Renal cortex interstitium (tissue), 15 donors: ENCODE data around the gene PDHA1. TPM values are rescaled to one million over a fixed set of nuclear protein-coding genes. Genes with fewer than 3 reads are reported as not detected.
A peak's percentile ranks its signal among the peaks of the same experiment; 100 is the strongest.

Experiments used
- DNase-seq, 11 donors: peaks; one replicate each; pipeline ENCODE4 v3.0.0-alpha.2; 2013; ENCODE audit warnings: low read depth in 9 of 11, low spot score in 4 of 11; ENCODE audit errors: extremely low read depth in 1 of 11
- long read RNA-seq, 16 experiments: transcript quantifications; one replicate each; lab custom pipeline, GENCODE V29; 2026
- polyA plus RNA-seq, 3 donors: library from polyadenylated mRNA; unstranded; fragments of 120-200 nt; gene quantifications; one replicate each; pipeline ENCODE4 v1.2.1, GENCODE V29; 2013; ENCODE audit not compliant: insufficient read length in 3 of 3

PDHA1 gene
- 100 to 1,000 TPM; 224 to 264 (median 225) TPM for polyA plus RNA-seq
- long read RNA-seq, donor 1, transcript PDHA1-206 (11 exons, 3,310 nt), result major isoform, 10 of 51 reads
- long read RNA-seq, donor 1, partial matches to known transcripts, result 34 of 51 reads
- long read RNA-seq, donor 1, other reads (novel, unspliced or antisense), result 0 of 51 reads
- long read RNA-seq, donor 2, transcript PDHA1-206 (11 exons, 3,310 nt), result major isoform, 19 of 64 reads
- long read RNA-seq, donor 2, partial matches to known transcripts, result 29 of 64 reads
- long read RNA-seq, donor 2, other reads (novel, unspliced or antisense), result 0 of 64 reads
- long read RNA-seq, donor 3, transcript PDHA1-206 (11 exons, 3,310 nt), result major isoform, 30 of 157 reads
- long read RNA-seq, donor 3, transcript PDHA1-202 (4 exons, 709 nt), result minor isoform, 5 of 157 reads
- long read RNA-seq, donor 3, transcript PDHA1-210 (4 exons, 437 nt), result minor isoform, 7 of 157 reads
- long read RNA-seq, donor 3, partial matches to known transcripts, result 104 of 157 reads
- long read RNA-seq, donor 3, other reads (novel, unspliced or antisense), result 0 of 157 reads
- long read RNA-seq, donor 4, transcript PDHA1-208 (3 exons, 791 nt), result minor isoform, 5 of 132 reads
- long read RNA-seq, donor 4, transcript PDHA1-202 (4 exons, 709 nt), result minor isoform, 5 of 132 reads
- long read RNA-seq, donor 4, transcript PDHA1-206 (11 exons, 3,310 nt), result major isoform, 18 of 132 reads
- long read RNA-seq, donor 4, partial matches to known transcripts, result 91 of 132 reads
- long read RNA-seq, donor 4, other reads (novel, unspliced or antisense), result 0 of 132 reads
- long read RNA-seq, donor 5, transcript PDHA1-211 (4 exons, 611 nt), result minor isoform, 8 of 281 reads
- long read RNA-seq, donor 5, transcript PDHA1-206 (11 exons, 3,310 nt), result major isoform, 64 of 281 reads
- long read RNA-seq, donor 5, transcript PDHA1-202 (4 exons, 709 nt), result minor isoform, 5 of 281 reads
- long read RNA-seq, donor 5, transcript PDHA1-208 (3 exons, 791 nt), result minor isoform, 13 of 281 reads
- long read RNA-seq, donor 5, partial matches to known transcripts, result 179 of 281 reads
- long read RNA-seq, donor 5, other reads (novel, unspliced or antisense), result 0 of 281 reads
- long read RNA-seq, donor 6, transcript PDHA1-202 (4 exons, 709 nt), result minor isoform, 11 of 101 reads
- long read RNA-seq, donor 6, transcript PDHA1-206 (11 exons, 3,310 nt), result major isoform, 20 of 101 reads
- long read RNA-seq, donor 6, transcript PDHA1-208 (3 exons, 791 nt), result minor isoform, 7 of 101 reads
- long read RNA-seq, donor 6, partial matches to known transcripts, result 52 of 101 reads
- long read RNA-seq, donor 6, other reads (novel, unspliced or antisense), result 0 of 101 reads
- long read RNA-seq, donor 7, transcript PDHA1-211 (4 exons, 611 nt), result minor isoform, 7 of 167 reads
- long read RNA-seq, donor 7, transcript PDHA1-206 (11 exons, 3,310 nt), result major isoform, 33 of 167 reads
- long read RNA-seq, donor 7, transcript PDHA1-202 (4 exons, 709 nt), result minor isoform, 8 of 167 reads
- long read RNA-seq, donor 7, transcript PDHA1-208 (3 exons, 791 nt), result minor isoform, 7 of 167 reads
- long read RNA-seq, donor 7, partial matches to known transcripts, result 97 of 167 reads
- long read RNA-seq, donor 7, other reads (novel, unspliced or antisense), result 0 of 167 reads
- long read RNA-seq, donor 8, transcript PDHA1-206 (11 exons, 3,310 nt), result major isoform, 52 of 209 reads
- long read RNA-seq, donor 8, transcript PDHA1-208 (3 exons, 791 nt), result minor isoform, 11 of 209 reads
- long read RNA-seq, donor 8, transcript PDHA1-210 (4 exons, 437 nt), result minor isoform, 6 of 209 reads
- long read RNA-seq, donor 8, transcript PDHA1-202 (4 exons, 709 nt), result minor isoform, 17 of 209 reads
- long read RNA-seq, donor 8, partial matches to known transcripts, result 109 of 209 reads
- long read RNA-seq, donor 8, other reads (novel, unspliced or antisense), result 0 of 209 reads
- long read RNA-seq, donor 9, transcript PDHA1-206 (11 exons, 3,310 nt), result major isoform, 16 of 102 reads
- long read RNA-seq, donor 9, partial matches to known transcripts, result 71 of 102 reads
- long read RNA-seq, donor 9, other reads (novel, unspliced or antisense), result 0 of 102 reads
- long read RNA-seq, donor 10, transcript PDHA1-210 (4 exons, 437 nt), result minor isoform, 6 of 165 reads
- long read RNA-seq, donor 10, transcript PDHA1-208 (3 exons, 791 nt), result minor isoform, 7 of 165 reads
- long read RNA-seq, donor 10, transcript PDHA1-206 (11 exons, 3,310 nt), result major isoform, 32 of 165 reads
- long read RNA-seq, donor 10, transcript PDHA1-202 (4 exons, 709 nt), result minor isoform, 14 of 165 reads
- long read RNA-seq, donor 10, partial matches to known transcripts, result 96 of 165 reads
- long read RNA-seq, donor 10, other reads (novel, unspliced or antisense), result 0 of 165 reads
- long read RNA-seq, donor 11, transcript PDHA1-206 (11 exons, 3,310 nt), result major isoform, 23 of 112 reads
- long read RNA-seq, donor 11, partial matches to known transcripts, result 85 of 112 reads
- long read RNA-seq, donor 11, other reads (novel, unspliced or antisense), result 0 of 112 reads
- long read RNA-seq, donor 12, transcript PDHA1-206 (11 exons, 3,310 nt), result major isoform, 15 of 43 reads
- long read RNA-seq, donor 12, partial matches to known transcripts, result 20 of 43 reads
- long read RNA-seq, donor 12, other reads (novel, unspliced or antisense), result 0 of 43 reads
- long read RNA-seq, donor 13, transcript PDHA1-210 (4 exons, 437 nt), result minor isoform, 9 of 177 reads
- long read RNA-seq, donor 13, transcript PDHA1-202 (4 exons, 709 nt), result minor isoform, 11 of 177 reads
- long read RNA-seq, donor 13, transcript PDHA1-206 (11 exons, 3,310 nt), result major isoform, 38 of 177 reads
- long read RNA-seq, donor 13, transcript PDHA1-211 (4 exons, 611 nt), result minor isoform, 10 of 177 reads
- long read RNA-seq, donor 13, partial matches to known transcripts, result 96 of 177 reads
- long read RNA-seq, donor 13, other reads (novel, unspliced or antisense), result 0 of 177 reads
- long read RNA-seq, donor 14, transcript PDHA1-206 (11 exons, 3,310 nt), result major isoform, 18 of 93 reads
- long read RNA-seq, donor 14, partial matches to known transcripts, result 67 of 93 reads
- long read RNA-seq, donor 14, other reads (novel, unspliced or antisense), result 0 of 93 reads
- long read RNA-seq, donor 15, transcript PDHA1-202 (4 exons, 709 nt), result minor isoform, 6 of 65 reads
- long read RNA-seq, donor 15, transcript PDHA1-206 (11 exons, 3,310 nt), result major isoform, 17 of 65 reads
- long read RNA-seq, donor 15, partial matches to known transcripts, result 35 of 65 reads
- long read RNA-seq, donor 15, other reads (novel, unspliced or antisense), result 0 of 65 reads
- long read RNA-seq, donor 16, transcript PDHA1-211 (4 exons, 611 nt), result minor isoform, 10 of 393 reads
- long read RNA-seq, donor 16, transcript PDHA1-206 (11 exons, 3,310 nt), result major isoform, 96 of 393 reads
- long read RNA-seq, donor 16, transcript PDHA1-202 (4 exons, 709 nt), result minor isoform, 7 of 393 reads
- long read RNA-seq, donor 16, transcript PDHA1-208 (3 exons, 791 nt), result minor isoform, 14 of 393 reads
- long read RNA-seq, donor 16, partial matches to known transcripts, result 245 of 393 reads
- long read RNA-seq, donor 16, other reads (novel, unspliced or antisense), result 0 of 393 reads

GRCh38 chrX:19343535-19344408 is at the start of gene PDHA1:
PDHA1 (plus strand) TSS chrX:19343927; CDS start chrX:19344038, 111 bp downstream.
- DNase-seq, result peak; percentile 68 to 91 (median 86)

GRCh38 chrX:19303256-19303880 is 40.4 kb upstream of the PDHA1 start:
- DNase-seq, result peak in 7 of 11 donors; percentile 0 to 11 (median 6)

- no peak for DNase-seq
Measured at GRCh38 chrX:19326567-19326966, 17.2 kb upstream of the PDHA1 start.

GRCh38 chrX:19331831-19332230 is 11.9 kb upstream of the PDHA1 start:
- DNase-seq, result no peak

- DNase-seq, result no peak
Measured at GRCh38 chrX:19332983-19333382, 10.7 kb upstream of the PDHA1 start.

GRCh38 chrX:19334945-19335626 is 8.6 kb upstream of the PDHA1 start:
- no peak for DNase-seq

- peak in 2 of 11 donors; percentile 29 to 31 for DNase-seq
Measured at GRCh38 chrX:19342331-19342906, 1.3 kb upstream of the PDHA1 start.

GRCh38 chrX:19343085-19343534 is 617 bp upstream of the PDHA1 start:
- peak in 1 of 11 donors; percentile 15 for DNase-seq

- peak in 1 of 11 donors; percentile 8 for DNase-seq
Measured at GRCh38 chrX:19344661-19345060, 934 bp downstream of the PDHA1 start.

- no peak for DNase-seq
Measured at GRCh38 chrX:19347916-19348315, 4.2 kb downstream of the PDHA1 start.

- DNase-seq, result no peak
Measured at GRCh38 chrX:19349264-19349663, 5.5 kb downstream of the PDHA1 start.

- no peak for DNase-seq
Measured at GRCh38 chrX:19350941-19351384, 7.2 kb downstream of the PDHA1 start.
